Aortic smooth muscle cell (primary cell): ENCODE results near the gene ACTR3. TPM values are rescaled to one million over a fixed set of nuclear protein-coding genes. Genes with fewer than 3 reads are reported as not detected.

Experiments
- total RNA-seq: library from RNA; depleted of rRNA; stranded (reverse); fragments of >200 nt; gene quantifications from 2 replicates; pipeline ENCODE4 v1.2.3, GENCODE V29; 2014

Gene ACTR3
- total RNA-seq = 245 and 318 TPM in 2 replicates

DNA sequence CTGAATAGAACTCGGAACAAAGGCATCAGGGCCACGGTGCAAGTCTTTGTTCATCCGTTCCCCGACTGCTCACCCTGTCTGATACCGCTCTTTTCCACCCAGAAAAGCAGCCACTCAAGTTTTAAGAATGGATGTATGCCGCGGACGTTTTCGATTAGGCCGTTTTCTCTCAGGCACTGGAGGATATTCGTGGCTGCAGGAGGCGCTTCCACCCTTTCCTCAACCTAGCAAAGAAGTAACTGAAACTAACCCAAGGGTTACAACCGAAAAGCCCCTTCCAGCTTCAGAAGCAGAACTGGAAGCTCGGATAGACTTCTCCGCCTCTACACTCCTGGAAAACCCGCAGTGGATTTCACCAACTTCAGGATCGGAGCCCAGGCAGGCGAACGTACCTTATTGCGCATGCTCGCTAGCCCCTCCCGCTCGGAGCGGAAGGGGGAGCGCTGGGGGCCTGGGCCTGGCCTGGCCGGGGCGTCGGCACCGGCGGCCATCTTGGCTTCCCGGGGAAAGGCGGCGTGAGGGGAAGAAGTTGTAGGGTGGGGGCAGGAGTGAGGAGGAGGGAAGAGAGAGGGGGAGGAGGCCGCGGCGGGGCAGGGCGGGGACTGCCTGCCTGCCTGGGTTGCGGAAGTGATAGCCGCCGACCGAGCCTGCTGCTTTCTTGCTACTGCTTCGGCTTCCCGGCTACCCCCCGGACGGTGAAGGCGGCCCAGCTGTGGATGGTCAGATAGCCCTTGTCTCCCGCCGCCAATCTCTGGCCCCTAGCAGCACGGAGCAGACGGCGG is at the start of gene ACTR3:
TSS of gene ACTR3 (plus strand) at position 619 of the 782 bp plus-strand sequence. CDS start 191 bp downstream, outside the sequence.

Other genes starting within 250 kb of the ACTR3 start
- gene SLC35F5, start 133.4 kb upstream of the ACTR3 start, total RNA-seq = 204 and 408 TPM in 2 replicates